ENCODE data around the gene RPS16. TPM values are rescaled to one million over a fixed set of nuclear protein-coding genes. Genes with fewer than 3 reads are reported as not detected.
"Not testable (repeated sequence)": the region's sequence is repeated elsewhere in the genome, so short reads cannot be mapped to it uniquely, and the experiment has no call there.

The RPS16 gene
- total RNA-seq, 4 donors from 2014 or later = 718 to 1,665 (median 1,335) TPM

GRCh38 chr19:39465956-39466747 is 30.4 kb upstream of the RPS16 start:
- in situ Hi-C loops (cut with MboI; ENCODE audit: low pct_ligation_motif_present in 1 of 4, low pct_unique_long_range_greater_than_20kb in 1 of 4, low sequenced_read_pairs in 3 of 4) = no loop called here
- 91 to 96% methylated on average over 10 to 18 of the region's 18 CpGs for WGBS, 2 donors (ENCODE audit: low coverage in 1 of 2)
- TF ChIP-seq POLR2A (IDR thresholded peaks at IDR 0.05) (no peak), EP300 (IDR thresholded peaks at IDR 0.05; ENCODE audit: low read depth) (no peak), CTCF (IDR thresholded peaks at IDR 0.05) (no peak), POLR2AphosphoS5 (IDR thresholded peaks at IDR 0.05) (no peak)
- H3K27ac ChIP-seq = no peak overlapping the region
- intact Hi-C loops (cut with DNase I; ENCODE audit: low total_unique reads) = no loop called here
- no peak for DNase-seq
- H3K4me3 ChIP-seq = no peak overlapping the region
- H3K36me3 ChIP-seq = peaks cover 0 to 69% (median 35%) of the 10 kb centered on the region in 4 donors
- no peaks in the 10 kb centered on the region for H3K27me3 ChIP-seq
- no peaks in the 10 kb centered on the region for H3K9me3 ChIP-seq
- no peaks in the 10 kb centered on the region for H3K4me1 ChIP-seq

DNA sequence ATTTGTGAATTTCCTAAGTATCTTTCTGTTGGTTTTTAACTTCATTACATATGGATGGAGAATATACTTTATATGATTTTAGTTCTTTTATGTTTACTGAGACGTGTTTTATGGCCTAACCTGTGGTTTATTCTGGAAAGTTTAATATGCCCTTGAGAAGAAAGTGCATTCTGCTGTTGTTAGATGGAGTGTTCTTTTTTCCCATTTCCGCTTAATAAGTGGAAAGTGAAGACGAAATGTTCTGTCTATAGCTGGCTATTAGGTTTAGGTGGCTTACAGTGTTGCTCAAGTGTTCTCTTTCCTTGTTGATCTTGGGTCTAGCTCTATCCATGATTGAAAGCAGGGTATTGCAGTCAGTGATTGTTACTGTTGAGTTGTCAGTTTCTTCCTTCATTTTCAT is 27.7 kb upstream of the RPS16 start:
- Histone ChIP-seq H3K27ac (no peak overlapping the region), H3K4me3 (no peak overlapping the region), H3K9me3 (no peaks in the 10 kb centered on the region), H3K27me3 (no peaks in the 10 kb centered on the region), H3K4me1 (no peaks in the 10 kb centered on the region), H3K36me3 (peaks cover 0 to 69% (median 30%) of the 10 kb centered on the region in 4 donors)
- DNase-seq = no peak
- intact Hi-C loops (cut with DNase I; ENCODE audit: low total_unique reads) = no loop called here
- in situ Hi-C loops (cut with MboI; ENCODE audit: low pct_ligation_motif_present in 1 of 4, low pct_unique_long_range_greater_than_20kb in 1 of 4, low sequenced_read_pairs in 3 of 4) = no loop called here
- TF ChIP-seq EP300 (IDR thresholded peaks at IDR 0.05; ENCODE audit: low read depth) (no peak), CTCF (IDR thresholded peaks at IDR 0.05) (no peak), POLR2AphosphoS5 (IDR thresholded peaks at IDR 0.05) (no peak), POLR2A (IDR thresholded peaks at IDR 0.05) (no peak)
- 68 to 90% methylated on average over 3 of the region's 3 CpGs for WGBS, 2 donors (ENCODE audit: low coverage in 1 of 2)

- intact Hi-C loops (cut with DNase I; ENCODE audit: low total_unique reads); H3K9me3 ChIP-seq; H3K4me3 ChIP-seq; H3K27ac ChIP-seq; in situ Hi-C loops (cut with MboI; ENCODE audit: low pct_ligation_motif_present in 1 of 4, low pct_unique_long_range_greater_than_20kb in 1 of 4, low sequenced_read_pairs in 3 of 4); H3K27me3 ChIP-seq; DNase-seq: not testable (repeated sequence)
- Histone ChIP-seq H3K4me1 (peaks cover 8 to 30% (median 22%) of the 10 kb centered on the region in 4 donors), H3K36me3 (peaks cover 0 to 21% (median 6%) of the 10 kb centered on the region in 4 donors)
- WGBS, 2 donors (ENCODE audit: low coverage in 1 of 2) = 90 to 94% methylated on average over 3 to 8 of the region's 8 CpGs
Observed at GRCh38 chr19:39451257-39451656, 15.5 kb upstream of the RPS16 start.

DNA sequence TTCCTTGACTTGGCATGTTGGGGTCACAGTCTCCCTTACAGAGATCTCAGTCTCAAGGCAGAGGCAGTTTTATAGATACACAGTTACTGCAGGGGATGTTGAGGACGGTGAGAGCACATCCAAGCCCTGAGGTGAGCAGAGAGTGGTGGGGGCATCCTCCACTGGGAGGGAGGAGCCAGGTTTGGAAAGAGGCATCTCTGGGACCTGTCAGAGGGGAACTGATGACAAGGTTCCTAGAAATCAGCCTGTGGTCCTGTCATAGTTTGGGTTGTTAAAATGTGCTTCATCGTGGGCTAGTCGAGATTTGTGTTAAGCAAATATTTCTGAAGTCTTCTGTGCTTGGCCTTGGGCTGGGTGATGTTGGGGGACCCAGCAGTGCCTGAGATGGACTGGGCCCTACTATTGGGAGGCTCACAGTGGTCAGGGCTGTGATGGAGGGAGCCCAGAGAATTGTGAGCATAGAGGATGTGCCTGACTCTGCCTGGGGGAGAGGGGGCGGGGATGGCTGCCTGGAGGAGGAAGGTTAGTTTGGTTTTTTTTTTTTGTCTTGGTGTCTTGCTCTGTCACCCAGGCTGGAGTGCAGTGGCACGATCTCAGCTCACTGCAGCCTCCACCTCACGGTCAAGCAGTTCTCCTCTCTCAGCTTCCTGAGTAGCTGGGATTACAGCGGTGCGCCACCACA is 13.5 kb upstream of the RPS16 start:
- 40 to 73% methylated on average over 1 to 8 of the region's 8 CpGs for WGBS, 2 donors (ENCODE audit: low coverage in 1 of 2)
- Histone ChIP-seq H3K36me3 (peaks cover 0 to 12% (median 5%) of the 10 kb centered on the region in 4 donors), H3K27me3 (no peaks in the 10 kb centered on the region), H3K4me3 (no peak overlapping the region), H3K4me1 (peaks cover 11 to 38% (median 27%) of the 10 kb centered on the region in 4 donors), H3K9me3 (no peaks in the 10 kb centered on the region), H3K27ac (no peak overlapping the region)
- in situ Hi-C loops (cut with MboI; ENCODE audit: low pct_ligation_motif_present in 1 of 4, low pct_unique_long_range_greater_than_20kb in 1 of 4, low sequenced_read_pairs in 3 of 4) = loop anchor here in 2 of 4 donors (10.0 to 25.0 kb wide), 2 partner anchors 86 to 88 kb away; partner anchors contain the start of genes EID2B (in 2 of the 2) and EID2 (in 1 of the 2)
- intact Hi-C loops (cut with DNase I; ENCODE audit: low total_unique reads) = no loop called here
- DNase-seq = no peak
- TF ChIP-seq EP300 (IDR thresholded peaks at IDR 0.05; ENCODE audit: low read depth) (no peak), CTCF (IDR thresholded peaks at IDR 0.05) (no peak), POLR2A (IDR thresholded peaks at IDR 0.05) (no peak), POLR2AphosphoS5 (IDR thresholded peaks at IDR 0.05) (no peak)
